Measurements from ENCODE around the gene HES5.

Gene HES5

DNA sequence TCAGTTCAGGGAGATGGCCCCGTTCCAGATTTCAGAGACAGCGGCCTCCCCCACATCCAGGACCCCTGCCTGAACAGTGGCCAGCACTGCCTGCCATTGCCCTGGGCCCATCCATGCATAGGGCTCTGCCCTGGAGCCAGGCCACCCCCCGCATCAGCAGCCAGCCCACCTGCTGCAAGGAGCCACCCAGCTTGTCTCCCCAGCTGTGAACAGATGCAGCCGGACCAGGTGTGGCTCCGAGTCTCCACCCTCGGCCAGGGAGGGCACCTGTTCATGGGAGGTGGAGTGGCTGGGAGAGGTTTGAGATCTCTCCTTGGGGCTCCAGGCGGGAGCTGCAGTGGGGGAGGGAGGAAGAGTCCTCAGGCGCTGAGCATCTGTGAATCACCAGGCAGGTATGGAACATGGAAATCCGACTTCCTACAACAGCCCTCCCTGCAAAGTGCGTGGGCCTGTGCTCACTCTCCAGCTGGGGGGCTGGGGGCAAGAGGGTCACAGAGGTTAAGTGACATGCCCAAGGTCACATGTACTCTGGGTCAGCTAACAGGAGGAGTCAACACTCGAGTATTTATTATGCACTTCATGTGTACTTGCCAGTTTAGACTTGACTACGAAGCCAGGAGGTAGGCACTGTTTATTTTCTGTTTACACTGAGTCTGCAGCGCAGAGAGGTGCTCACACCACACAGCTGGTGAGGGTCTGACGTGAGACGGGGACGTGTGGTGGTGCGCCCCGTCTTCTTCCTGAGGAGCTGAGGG is 4.8 kb upstream of the HES5 start:
- peak; percentile 60 for DNase-seq (ENCODE audit: insufficient read length, low spot score)

GRCh38 chr1:2534315-2534686 is 4.2 kb upstream of the HES5 start:
- DNase-seq (ENCODE audit: insufficient read length, low spot score): no peak
- no peak for FAIRE-seq

More for the DNA sequence above, 4.8 kb upstream of the HES5 start:
- peak; percentile 60 for FAIRE-seq

DNA sequence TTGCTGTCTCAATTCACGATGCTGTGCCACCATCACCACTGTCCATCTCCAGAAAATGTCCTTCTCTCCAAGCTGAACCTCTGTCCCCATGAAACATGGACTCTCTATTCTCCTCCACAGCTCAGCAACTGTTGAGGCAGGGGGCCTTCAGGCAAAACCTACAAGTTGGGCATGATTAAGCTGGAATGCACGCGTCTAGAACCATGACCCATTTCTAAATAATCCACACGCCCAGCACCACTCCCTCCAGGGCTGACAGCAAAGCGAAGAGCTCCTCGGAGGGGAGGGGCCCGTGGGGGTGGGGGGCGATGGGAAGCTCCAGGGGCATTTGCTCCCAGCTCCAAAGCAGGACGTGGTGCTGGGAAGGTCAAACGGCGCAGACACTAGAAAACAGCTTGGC is 3.3 kb upstream of the HES5 start:
- no peak for DNase-seq (ENCODE audit: insufficient read length, low spot score)

DNA sequence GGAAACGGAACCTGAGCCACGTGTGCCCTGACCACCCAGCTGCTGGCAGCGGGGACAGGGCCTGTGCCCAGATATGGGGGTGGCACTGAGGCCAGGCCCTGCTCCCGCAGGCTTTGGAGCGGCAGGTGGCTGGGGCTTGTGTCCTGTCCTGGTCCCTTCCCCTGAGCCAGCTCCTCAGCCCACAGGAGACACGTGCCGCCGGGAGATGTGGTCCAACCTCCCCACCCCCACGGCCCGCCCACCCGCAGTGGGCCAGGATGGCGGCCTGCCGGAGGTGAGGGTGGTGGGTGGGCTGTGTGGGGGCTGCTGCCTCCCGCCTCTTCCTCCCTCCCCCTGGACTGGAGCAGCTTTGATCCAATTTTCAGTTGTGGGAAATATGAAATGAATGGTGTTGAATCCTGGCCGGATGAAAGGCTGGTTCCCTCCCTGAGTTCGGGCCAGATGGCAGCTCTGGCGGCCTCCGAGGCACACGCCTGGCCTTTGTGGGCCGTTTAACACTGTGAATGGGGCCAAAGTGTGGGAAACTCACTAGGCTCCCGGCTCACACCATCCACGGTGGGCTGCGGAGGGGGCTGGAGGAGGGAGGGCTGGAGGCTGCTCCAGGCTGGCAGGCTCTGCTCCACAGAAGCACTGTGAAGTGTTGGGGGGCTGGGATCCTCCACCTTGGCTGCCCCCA is 2.6 kb upstream of the HES5 start:
- DNase-seq (ENCODE audit: insufficient read length, low spot score): no peak
- no peak for FAIRE-seq

More for the DNA sequence above, 3.3 kb upstream of the HES5 start:
- peak; percentile 83 for FAIRE-seq

GRCh38 chr1:2530513-2531361 is 674 bp upstream of the HES5 start:
- no peak for FAIRE-seq
- no peak for DNase-seq (ENCODE audit: insufficient read length, low spot score)

- FAIRE-seq (no peak), DNase-seq (ENCODE audit: insufficient read length, low spot score) (no peak)
These were observed 888 bp downstream of the HES5 start for GRCh38 chr1:2528966-2529783.

DNA sequence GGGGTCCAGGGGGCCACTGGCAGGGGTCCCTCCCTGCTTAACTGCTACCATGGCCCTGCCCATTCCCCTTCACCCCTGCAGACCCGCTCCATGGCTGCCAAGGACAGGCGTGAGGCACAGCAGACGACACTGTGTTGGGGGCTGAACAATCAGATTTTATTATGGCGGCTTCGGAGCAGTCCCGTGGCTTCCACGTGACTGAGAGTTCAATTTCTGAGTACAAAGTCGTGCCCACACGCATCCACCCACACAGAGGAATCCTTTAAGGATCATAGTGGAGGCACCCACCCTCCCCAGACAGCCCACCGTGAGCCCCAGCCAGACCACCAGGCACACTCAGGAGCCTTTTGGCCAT is 1.5 kb downstream of the HES5 start:
- FAIRE-seq (no peak), DNase-seq (ENCODE audit: insufficient read length, low spot score) (no peak)

DNA sequence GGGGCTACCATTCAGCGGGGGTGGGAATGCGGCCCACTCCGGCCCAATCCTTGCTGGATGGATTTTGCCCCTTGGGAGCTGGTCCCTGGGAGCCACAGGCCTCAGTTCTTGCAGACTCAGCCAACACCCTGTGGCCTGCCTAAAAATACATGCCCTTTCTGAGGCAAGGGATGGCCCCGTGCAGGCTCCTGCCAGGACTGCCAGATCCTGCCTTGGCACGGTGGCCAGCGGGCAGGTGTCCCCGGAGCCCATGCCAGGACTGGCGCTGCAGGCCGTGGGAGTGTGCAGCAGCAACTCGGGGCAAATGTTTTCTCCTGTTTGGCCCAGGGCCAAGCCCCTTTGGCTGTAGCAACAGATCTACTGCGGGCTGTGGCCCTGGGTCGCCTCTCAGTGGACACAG is 2.0 kb downstream of the HES5 start:
- DNase-seq (ENCODE audit: insufficient read length, low spot score): no peak
- no peak for FAIRE-seq

- no peak for FAIRE-seq
- no peak for DNase-seq (ENCODE audit: insufficient read length, low spot score)
These were observed 2.6 kb downstream of the HES5 start for GRCh38 chr1:2527556-2527860.

- peak; percentile 4 for FAIRE-seq
- peak; percentile 35 for DNase-seq (ENCODE audit: insufficient read length, low spot score)
These were observed 3.1 kb downstream of the HES5 start for GRCh38 chr1:2526824-2527555.

DNA sequence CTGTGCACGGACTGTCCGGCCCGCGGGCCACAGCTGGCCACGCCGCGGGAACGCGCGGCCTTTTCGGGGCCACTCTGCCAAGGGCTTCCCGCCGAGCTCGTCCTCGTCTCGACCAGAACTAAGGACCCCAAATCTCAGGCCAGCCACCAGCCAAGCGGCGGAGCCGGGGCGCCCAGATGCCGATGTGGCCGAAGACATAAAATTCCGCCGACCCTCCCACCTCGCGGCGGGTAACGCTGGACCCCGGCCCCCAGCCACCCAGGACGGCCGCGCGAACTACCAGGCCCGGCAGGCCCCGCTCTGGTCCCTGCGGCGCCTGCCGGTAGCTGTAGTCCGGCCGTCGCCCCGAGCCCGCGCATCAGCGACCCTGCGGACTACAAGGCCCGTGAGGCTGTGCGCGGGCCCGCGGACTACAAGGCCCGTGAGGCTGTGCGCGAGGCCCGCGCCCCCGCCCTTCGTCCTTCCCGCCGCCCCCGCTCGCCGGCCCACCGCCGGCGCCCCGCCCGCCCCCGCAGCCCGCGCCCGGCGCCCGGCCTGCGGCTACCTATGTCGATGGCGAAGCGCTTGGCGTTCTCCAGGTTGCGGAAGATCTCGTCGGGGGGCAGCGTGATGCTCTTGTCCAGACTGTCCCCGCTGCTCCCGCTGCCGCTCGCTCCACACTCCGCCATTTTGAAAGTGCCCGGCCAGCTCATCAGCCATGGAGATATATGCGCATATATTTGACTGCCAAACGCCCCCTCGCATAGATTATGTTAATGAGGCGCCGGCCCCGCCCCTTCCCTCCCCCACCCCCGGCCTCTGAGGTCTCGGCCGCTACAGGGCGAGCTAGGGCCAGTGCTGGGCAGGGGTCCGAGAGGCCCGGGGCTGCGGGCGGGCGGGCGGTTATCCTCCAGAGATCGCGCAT is 3.9 kb downstream of the HES5 start, which contains the start of gene PANK4:
TSS of gene PANK4 (minus strand) at position 677 of the 904 bp plus-strand sequence. CDS start at position 668, 9 bp downstream.
- peak; percentile 87 for DNase-seq (ENCODE audit: insufficient read length, low spot score)
- peak; percentile 90 for FAIRE-seq

DNA sequence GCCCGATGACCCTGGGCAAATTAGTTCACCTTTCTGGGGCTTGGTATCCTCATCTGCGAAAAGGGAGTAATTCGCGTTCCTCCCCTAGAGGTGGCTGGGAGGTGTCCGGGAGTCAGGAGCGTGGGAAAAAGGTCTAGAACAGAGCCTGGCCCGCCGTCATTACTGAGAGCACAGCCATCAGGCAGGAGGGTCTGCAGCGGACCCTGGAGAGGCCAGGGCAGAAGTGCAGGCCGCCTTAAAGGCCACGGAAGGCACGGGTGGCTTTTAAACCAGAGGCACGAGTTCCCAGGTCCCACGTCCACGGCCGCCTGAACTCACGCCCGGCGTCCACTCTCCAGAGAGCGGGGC is 4.5 kb downstream of the HES5 start:
- no peak for DNase-seq (ENCODE audit: insufficient read length, low spot score)
- FAIRE-seq: no peak

DNA sequence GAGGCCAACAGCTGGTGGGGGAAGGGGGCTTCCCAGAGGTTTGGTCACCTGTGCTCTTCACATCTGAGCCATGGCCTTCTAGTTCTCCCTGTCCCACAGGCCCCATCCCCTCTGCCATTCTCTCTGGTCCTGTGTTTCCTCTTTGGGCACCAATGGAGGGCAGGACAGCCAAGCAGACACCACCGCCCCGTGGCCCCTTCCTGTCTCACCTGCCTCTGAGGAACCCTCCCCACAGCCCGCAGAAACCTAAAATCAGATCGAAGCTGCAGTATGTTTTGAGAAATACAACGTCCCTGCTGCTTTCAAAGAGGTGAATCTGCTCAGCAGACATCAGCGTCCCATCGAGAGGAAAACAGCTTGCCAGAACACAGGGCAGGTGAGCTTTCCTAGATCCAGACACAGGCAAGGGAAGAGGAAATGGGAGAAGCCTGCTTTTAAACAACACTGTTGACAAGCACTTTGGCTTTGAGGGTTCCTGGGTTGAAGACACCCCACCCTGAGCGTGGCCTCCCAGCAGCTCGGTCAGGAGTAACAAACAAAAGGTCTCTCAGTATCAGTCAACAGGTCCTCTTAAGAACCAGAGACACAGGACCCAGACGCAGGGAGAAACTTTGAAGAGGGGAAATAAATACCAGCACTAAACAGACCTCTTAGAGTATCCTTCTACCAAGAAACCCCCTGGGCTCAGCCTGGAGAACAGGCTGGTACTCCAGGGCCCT is 6.0 kb downstream of the HES5 start:
- FAIRE-seq: no peak
- no peak for DNase-seq (ENCODE audit: insufficient read length, low spot score)

DNA sequence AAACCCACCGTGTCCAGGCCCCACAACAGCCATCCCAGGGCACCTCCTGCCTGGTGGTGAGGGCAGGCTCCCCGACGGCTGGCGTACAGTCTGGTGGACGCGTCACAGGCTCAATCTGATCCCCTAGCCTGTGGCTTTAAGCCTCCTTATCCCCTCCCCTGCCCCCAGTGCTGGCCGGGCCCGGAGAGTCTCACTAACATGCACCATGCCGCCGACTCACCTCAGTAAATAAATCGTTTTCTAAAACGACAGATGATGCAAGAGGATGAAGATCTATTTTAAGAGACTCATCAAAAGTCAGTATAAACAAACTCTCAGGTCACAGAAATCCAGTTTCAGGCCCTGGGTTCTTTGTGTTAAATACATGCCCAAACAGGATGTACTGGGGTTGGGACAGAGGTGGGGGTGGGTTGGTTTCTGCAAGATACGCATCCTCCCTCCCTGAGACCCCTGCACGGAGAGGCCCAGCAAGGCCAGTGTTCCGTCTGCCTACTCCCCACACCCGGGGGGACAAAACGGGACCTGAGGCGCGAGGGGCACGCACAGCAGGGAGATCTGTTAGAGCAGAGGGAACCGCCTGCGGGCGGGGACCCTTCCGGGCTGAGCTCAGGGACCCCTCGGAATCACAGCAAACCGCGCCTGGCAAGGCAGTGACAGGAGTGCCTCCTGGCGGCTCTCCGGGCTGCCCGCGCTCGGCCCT is 6.7 kb downstream of the HES5 start:
- FAIRE-seq (no peak), DNase-seq (ENCODE audit: insufficient read length, low spot score) (no peak)

DNA sequence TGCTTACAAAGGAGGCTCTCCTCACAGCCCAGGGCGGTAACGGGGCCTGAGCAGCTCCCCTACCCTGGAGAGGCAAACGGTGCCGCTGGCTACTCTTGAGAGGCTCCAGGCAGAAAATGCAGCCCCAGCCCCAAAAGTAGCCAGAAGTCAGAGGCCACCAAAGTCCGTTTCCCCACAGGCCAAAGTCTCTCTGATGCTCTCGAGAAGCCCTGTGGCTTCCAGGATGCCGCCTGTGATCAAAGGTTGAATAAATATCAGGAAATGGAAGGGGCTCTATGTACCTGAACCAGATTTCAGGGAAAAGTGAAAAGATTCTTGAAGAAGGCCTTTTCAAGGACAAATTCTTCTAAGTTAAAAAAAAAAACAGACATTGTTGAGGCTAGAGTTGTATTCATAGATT is 7.8 kb downstream of the HES5 start:
- DNase-seq (ENCODE audit: insufficient read length, low spot score) (no peak), FAIRE-seq (no peak)

GRCh38 chr1:2520806-2521205 is 9.3 kb downstream of the HES5 start:
- FAIRE-seq: no peak
- DNase-seq (ENCODE audit: insufficient read length, low spot score): no peak

DNA sequence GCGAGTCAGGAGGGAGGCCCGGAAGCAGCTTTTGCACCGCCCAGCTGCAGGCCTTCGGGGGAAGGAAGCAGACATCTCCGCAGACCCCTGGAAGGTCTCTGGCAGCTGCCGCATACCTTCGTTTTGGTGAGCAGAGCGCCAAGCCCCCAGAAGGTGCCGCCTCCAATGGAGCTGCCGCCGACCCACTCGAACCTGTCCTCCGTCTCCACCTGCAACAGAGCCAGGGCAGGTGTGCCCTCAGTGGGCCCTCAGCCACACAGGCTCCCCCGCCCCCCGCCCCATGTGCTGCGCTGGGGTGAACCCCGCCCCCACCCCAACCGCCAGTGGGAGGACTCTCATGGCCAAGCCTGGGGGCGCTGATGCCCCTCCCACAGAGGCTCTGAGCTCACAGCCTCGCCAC is 9.9 kb downstream of the HES5 start:
- DNase-seq (ENCODE audit: insufficient read length, low spot score): no peak
- FAIRE-seq: no peak

DNA sequence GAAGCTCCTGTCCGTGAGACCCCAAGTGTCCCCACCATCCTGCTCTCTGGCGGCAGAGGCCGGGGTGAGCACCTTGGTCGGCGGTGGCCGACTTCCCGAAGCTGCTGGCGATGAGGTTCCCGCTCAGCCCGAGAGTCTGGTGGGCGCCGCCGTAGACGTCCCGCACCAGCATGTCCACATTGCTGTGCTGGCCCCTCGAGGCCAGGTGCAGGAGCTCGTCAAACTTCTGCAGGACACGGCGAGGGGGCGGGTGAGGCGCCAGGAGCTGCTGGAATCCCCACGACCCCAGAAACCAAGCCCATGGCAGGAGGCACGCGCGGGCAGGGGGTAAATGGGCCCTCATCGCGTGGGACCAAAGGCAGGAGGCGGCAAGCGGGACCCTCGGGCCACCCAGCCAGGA is 10.3 kb downstream of the HES5 start:
- FAIRE-seq (no peak), DNase-seq (ENCODE audit: insufficient read length, low spot score) (no peak)
